ENCODE measurements around the gene LIPA.
"Not testable (repeated sequence)": the region's sequence is repeated elsewhere in the genome, so short reads cannot be mapped to it uniquely, and the experiment has no call there.

The LIPA gene

DNA sequence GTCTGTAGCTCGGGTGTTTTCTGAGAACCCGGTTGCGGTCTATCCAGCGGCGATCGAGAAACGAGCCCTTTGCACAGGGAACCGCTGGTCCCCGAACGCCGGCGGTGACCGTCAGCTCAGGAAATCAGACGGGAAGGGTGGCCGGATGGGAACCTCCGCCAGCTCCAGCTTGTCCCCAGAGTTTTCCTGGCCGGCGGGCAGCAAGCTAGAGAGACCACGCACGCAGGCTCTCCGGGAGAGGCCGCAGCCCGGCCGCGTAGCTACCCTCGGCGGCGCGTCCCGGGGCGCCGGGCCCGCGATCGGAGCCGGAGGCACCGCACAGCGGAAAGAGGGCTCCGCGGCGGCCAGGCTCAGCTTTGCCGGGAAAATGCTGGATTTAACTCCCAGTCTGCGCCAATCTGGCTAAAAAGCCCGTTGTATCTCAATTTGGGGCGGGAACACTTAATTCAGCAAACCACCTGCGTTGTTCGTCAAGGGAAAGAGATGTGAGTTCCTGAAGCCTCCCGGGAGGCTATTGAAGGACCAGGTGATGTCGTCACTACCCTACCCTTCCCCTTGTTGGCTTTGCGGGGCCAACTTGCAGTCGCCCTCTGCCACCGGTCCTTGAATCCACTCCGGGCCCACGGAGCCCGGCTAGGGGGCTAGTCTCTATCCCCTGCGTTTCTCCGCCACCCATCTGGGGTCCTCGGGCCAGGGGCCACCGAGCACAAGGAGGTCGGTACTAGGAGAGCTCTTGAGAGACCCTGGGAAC lies 43.6 kb downstream of the LIPA start:
- no peak for DNase-seq (ENCODE audit: low read depth in 3 of 3)

GRCh38 chr10:89207181-89207800 lies 44.3 kb downstream of the LIPA start, which contains the start of gene CH25H:
TSS of gene CH25H (minus strand) at chr10:89207317. CDS start at chr10:89207292, 25 bp downstream.
- DNase-seq (ENCODE audit: low read depth in 3 of 3): peak in 2 of 3 experiments; percentile 38 to 64

- DNase-seq (ENCODE audit: low read depth in 3 of 3): peak in 1 of 3 experiments; percentile 18
Observed at GRCh38 chr10:89206402-89207180, 45.0 kb downstream of the LIPA start.

DNA sequence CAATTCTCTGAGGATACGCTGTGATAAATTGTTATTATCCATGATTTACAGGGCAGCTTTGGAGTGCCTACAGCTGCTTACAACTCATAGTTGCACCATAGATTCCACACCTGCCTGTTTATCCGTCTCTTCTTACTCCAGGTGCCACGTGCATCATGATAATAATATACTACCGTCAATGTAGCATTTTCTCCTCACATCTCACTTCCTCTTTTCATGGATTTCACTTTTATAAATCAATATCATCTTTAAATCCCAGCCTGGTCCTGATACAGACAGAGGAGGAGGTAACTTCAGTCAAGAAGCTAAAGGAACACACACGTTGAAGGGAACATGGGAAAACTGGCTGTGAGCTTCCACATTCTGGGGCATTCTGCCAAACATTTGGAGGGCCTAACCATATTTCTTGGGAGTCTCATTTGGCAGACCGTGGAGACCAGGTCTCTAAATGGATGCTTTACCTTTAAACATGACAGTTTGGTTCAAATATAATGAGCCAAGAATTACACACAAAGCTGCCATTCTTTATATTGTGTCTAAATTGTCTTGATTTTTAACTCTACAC lies 46.9 kb downstream of the LIPA start:
- no peak for DNase-seq (ENCODE audit: low read depth in 3 of 3)

- DNase-seq (ENCODE audit: low read depth in 3 of 3): no peak
Observed at GRCh38 chr10:89203237-89203636, 48.3 kb downstream of the LIPA start.

GRCh38 chr10:89202033-89202425 lies 49.5 kb downstream of the LIPA start:
- no peak for DNase-seq (ENCODE audit: low read depth in 3 of 3)

- DNase-seq (ENCODE audit: low read depth in 3 of 3): no peak
Observed at GRCh38 chr10:89201345-89202032, 50.1 kb downstream of the LIPA start.

GRCh38 chr10:89197473-89197872 lies 54.1 kb downstream of the LIPA start:
- DNase-seq (ENCODE audit: low read depth in 3 of 3): no peak

DNA sequence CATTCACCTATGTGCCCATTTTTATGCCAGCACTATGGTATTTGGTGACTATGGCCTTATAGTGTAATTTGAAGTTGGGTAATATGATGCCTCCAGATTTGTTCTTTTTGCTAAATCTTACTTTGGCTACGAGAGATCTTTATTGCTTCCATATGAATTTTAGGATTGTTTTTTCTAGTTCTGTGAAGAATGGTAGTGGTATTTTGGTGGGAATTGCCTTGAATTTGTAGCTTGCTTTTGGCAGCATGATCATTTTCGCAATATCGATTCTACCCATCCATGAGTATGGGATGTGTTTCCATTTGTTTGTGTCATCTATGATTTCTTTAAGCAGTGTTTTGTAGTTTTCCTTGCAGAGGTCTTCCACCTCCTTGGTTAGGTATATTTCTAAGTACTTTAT lies 60.3 kb downstream of the LIPA start:
- DNase-seq (ENCODE audit: low read depth in 3 of 3): not testable (repeated sequence)

DNA sequence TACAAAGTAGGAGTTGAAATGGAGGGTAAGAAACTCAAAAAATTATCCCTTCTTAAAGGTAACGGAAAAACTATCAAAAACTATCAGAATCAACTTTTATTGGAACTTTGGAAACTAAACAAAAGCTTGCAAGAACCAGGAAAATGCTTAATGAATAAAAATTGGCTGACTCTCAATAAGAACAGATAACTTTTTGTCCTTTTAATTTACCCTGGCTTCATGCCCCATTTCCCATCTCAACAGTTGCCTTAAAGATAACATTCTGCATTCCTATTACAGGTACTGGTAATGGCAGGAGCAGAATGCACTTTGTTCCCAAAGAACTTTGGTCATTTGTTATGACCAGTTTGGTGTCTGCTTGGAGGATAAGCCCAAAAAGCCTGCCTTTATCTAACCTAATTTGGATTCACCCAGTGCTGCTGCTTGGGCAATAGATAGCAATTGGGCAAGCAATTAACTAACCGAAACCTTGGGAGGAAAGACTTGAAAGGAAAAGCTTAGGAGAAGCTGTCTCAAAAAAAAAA lies 62.3 kb downstream of the LIPA start:
- DNase-seq (ENCODE audit: low read depth in 3 of 3): no peak

- DNase-seq (ENCODE audit: low read depth in 3 of 3): no peak
Observed at GRCh38 chr10:89185658-89186057, 65.9 kb downstream of the LIPA start.

- DNase-seq (ENCODE audit: low read depth in 3 of 3): no peak
Observed at GRCh38 chr10:89184638-89185037, 66.9 kb downstream of the LIPA start.

GRCh38 chr10:89183571-89183970 lies 68.0 kb downstream of the LIPA start:
- DNase-seq (ENCODE audit: low read depth in 3 of 3): no peak

DNA sequence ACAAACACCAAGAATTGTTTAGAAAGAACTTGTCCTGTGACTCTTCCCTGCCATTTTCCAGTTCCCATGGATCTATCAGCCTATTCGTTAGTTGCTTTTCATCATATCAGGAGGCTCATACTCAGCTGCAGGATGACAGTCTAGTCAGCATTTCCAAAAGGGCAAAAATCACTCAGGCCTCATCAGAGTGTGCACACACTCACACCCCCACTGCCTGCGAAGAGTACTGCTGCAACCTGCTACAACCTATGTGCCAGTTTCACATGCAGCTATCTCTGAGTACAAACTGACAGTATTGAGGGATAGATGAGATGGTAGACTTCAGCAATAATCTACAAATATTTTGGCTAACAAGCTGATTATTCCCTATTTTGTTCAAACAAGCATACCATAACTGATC lies 68.7 kb downstream of the LIPA start:
- DNase-seq (ENCODE audit: low read depth in 3 of 3): no peak

- no peak for DNase-seq (ENCODE audit: low read depth in 3 of 3)
Observed at GRCh38 chr10:89175816-89176215, 75.8 kb downstream of the LIPA start.

GRCh38 chr10:89173075-89173474 lies 78.5 kb downstream of the LIPA start:
- DNase-seq (ENCODE audit: low read depth in 3 of 3): no peak

GRCh38 chr10:89171996-89172395 lies 79.6 kb downstream of the LIPA start:
- DNase-seq (ENCODE audit: low read depth in 3 of 3): no peak

GRCh38 chr10:89171263-89171872 lies 80.2 kb downstream of the LIPA start:
- DNase-seq (ENCODE audit: low read depth in 3 of 3): no peak

DNA sequence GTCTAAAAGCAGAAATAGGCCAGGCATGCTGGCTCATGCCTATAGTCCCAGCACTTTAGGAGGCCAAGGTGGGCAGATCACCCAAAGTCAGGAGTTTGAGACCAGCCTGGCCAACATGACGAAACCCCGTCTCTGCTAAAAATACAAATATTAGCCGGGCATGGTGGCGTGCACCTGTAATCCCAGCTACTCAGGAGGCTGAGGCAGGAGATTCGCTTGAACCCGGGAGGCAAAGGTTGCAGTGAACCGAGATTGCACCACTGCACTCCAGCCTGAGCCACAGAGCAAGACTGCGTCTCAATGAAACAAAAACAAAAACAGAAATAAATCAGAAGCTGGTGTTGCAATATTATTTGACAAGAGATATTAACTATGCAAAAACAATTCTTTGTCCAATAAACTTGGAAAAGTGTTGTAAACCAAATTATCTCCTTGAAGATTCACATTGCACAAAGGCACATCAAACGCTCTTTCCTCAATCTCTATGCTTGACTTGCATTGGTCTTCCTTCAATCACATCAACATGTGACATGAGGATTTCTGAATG lies 83.1 kb downstream of the LIPA start:
- not testable (repeated sequence) for DNase-seq (ENCODE audit: low read depth in 3 of 3)

DNA sequence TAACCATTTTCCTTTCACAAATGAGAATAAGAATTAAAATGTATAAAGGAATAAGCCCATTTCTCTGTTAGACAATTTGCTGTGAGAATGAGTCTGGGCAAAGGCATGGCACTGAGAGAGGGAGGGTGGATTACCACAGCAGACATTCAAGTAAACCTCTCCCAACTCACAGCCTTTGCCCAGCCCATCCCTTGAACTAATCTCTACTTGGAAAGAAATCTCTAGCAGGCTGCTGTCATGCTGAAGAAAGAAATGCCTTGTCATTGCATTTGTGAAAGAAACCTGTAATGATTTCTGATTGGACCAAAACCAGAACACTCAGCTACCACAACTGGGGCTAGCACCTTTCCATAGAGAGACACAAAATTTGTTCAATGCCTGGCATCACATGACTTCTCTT lies 83.7 kb downstream of the LIPA start:
- no peak for DNase-seq (ENCODE audit: low read depth in 3 of 3)

DNA sequence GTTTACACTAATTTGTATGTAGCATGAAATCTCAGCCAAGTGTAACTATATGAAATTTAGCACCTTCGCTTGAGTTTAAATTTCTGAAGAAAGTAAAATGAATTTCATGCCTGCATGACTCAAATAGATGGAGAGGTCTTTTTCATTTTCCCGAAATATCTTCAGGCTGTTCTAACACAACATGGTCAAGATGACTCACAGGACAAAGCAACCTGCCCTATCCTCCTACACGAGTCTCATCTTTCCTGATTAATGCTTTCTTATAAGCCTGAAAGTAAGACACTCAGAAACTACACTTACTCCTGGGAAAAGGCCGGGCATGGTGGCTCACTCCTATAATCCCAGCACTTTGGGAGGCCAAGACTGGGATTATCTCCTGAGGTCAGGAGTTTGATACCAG lies 85.7 kb downstream of the LIPA start:
- DNase-seq (ENCODE audit: low read depth in 3 of 3): no peak

Measured in stimulated activated CD4-positive, alpha-beta T cell treated with anti-CD3 and anti-CD28 coated beads, TNF-alpha, amount 100 ng/mL, for 24 hours (primary cell).